Tongue (tissue), 2 donors: ENCODE results near the gene DMRTB1. TPM values are rescaled to one million over a fixed set of nuclear protein-coding genes. Genes with fewer than 3 reads are reported as not detected.

ENCODE experiments used
- DNase-seq: peaks from one replicate; pipeline ENCODE4 v3.0.0-alpha.2; 2015
- total RNA-seq: library from RNA; depleted of rRNA; stranded (reverse); fragments of >200 nt; gene quantifications from one replicate; pipeline ENCODE4 v1.2.3, GENCODE V29; 2014

Gene DMRTB1
- total RNA-seq, 1 donor from 2014 or later, result not detected

GRCh38 chr1:53435151-53435550 lies 24.0 kb upstream of the DMRTB1 start:
- no peak for DNase-seq

- no peak for DNase-seq
These were observed 20.5 kb upstream of the DMRTB1 start for GRCh38 chr1:53438427-53439336.

- no peak for DNase-seq
These were observed 19.6 kb upstream of the DMRTB1 start for GRCh38 chr1:53439337-53440207.

- DNase-seq, result no peak
These were observed 18.6 kb upstream of the DMRTB1 start for GRCh38 chr1:53440633-53441032.

GRCh38 chr1:53442299-53442698 lies 16.9 kb upstream of the DMRTB1 start:
- DNase-seq, result no peak

GRCh38 chr1:53446051-53446450 lies 13.1 kb upstream of the DMRTB1 start:
- no peak for DNase-seq

GRCh38 chr1:53447413-53447812 lies 11.8 kb upstream of the DMRTB1 start:
- DNase-seq, result no peak

- DNase-seq, result no peak
These were observed 10.9 kb upstream of the DMRTB1 start for GRCh38 chr1:53448241-53448841.

- no peak for DNase-seq
These were observed 10.2 kb upstream of the DMRTB1 start for GRCh38 chr1:53449021-53449420.

GRCh38 chr1:53449693-53450092 lies 9.5 kb upstream of the DMRTB1 start:
- DNase-seq, result no peak

- DNase-seq, result no peak
These were observed 9.0 kb upstream of the DMRTB1 start for GRCh38 chr1:53450225-53450624.

GRCh38 chr1:53454019-53454418 lies 5.2 kb upstream of the DMRTB1 start:
- DNase-seq, result no peak

GRCh38 chr1:53455364-53455991 lies 3.7 kb upstream of the DMRTB1 start:
- DNase-seq, result no peak

GRCh38 chr1:53458634-53459033 lies 565 bp upstream of the DMRTB1 start:
- DNase-seq, result no peak

- DNase-seq, result no peak
These were observed 1.0 kb downstream of the DMRTB1 start for GRCh38 chr1:53460211-53460634.

- no peak for DNase-seq
These were observed 1.6 kb downstream of the DMRTB1 start for GRCh38 chr1:53460666-53461322.

- DNase-seq, result no peak
These were observed 2.3 kb downstream of the DMRTB1 start for GRCh38 chr1:53461323-53462044.

GRCh38 chr1:53462193-53462592 lies 3.0 kb downstream of the DMRTB1 start:
- no peak for DNase-seq

GRCh38 chr1:53462769-53463501 lies 3.7 kb downstream of the DMRTB1 start:
- DNase-seq, result no peak
